Colonic mucosa (tissue), 4 donors: ENCODE results near the gene SCCPDH. TPM values are rescaled to one million over a fixed set of nuclear protein-coding genes. Genes with fewer than 3 reads are reported as not detected.

Experiments
- DNase-seq: peaks from one replicate; pipeline ENCODE4 v3.0.0-alpha.2; 2020
- H3K27ac ChIP-seq: fragments of 200-600 bp; one replicate; pipeline ENCODE4 v1.8.0; 2021
- H3K27me3 ChIP-seq: fragments of 200-600 bp; one replicate; pipeline ENCODE4 v1.8.0; 2021
- H3K36me3 ChIP-seq: fragments of 200-600 bp; one replicate; pipeline ENCODE4 v1.8.0; 2021
- H3K4me1 ChIP-seq: fragments of 200-600 bp; one replicate; pipeline ENCODE4 v1.8.0; 2021; ENCODE audit warnings: mild to moderate bottlenecking
- H3K4me3 ChIP-seq: fragments of 200-600 bp; one replicate; pipeline ENCODE4 v1.8.0; 2021
- H3K9ac ChIP-seq, 2 donors: one replicate each; pipeline ENCODE4 v1.7.0; 2013; ENCODE audit warnings: control low read depth in 2 of 2, low read depth in 2 of 2, low read length in 2 of 2
- H3K9me3 ChIP-seq: fragments of 200-600 bp; one replicate; pipeline ENCODE4 v1.8.0; 2021
- CTCF ChIP-seq: fragments of 200-600 bp; IDR thresholded peaks from one replicate; pipeline ENCODE4 v1.8.0; 2022; ENCODE audit warnings: antibody characterized with exemption, mild to moderate bottlenecking
- intact Hi-C: fragments of 100-400 bp; cut with DNase I; formaldehyde crosslinking; loops from one replicate; pipeline ENCODE4 v1.14.1; 2022
- total RNA-seq, 2 donors: library from RNA; stranded (reverse); fragmentation: NEBNext Ultra II Directional in 1 of 2; extraction: Animal tissue kit (Norgen Biotek cat#: 25700) in 1 of 2; gene quantifications; one replicate each; pipeline ENCODE4 v1.2.1, GENCODE V29; 2021
- donor health status: healthy.
- donor health status: DM: no; HTN: no; CAD: no.
- donor health status: DM: no; HTN: no; CAD: no.

Gene SCCPDH
- total RNA-seq, 2 donors from 2014 or later: 29.9 to 40.1 TPM

- H3K4me3 ChIP-seq: no peak overlapping the region
- no peaks in the 10 kb centered on the region for H3K36me3 ChIP-seq
- intact Hi-C loops: no loop called here
- DNase-seq: no peak
- H3K27me3 ChIP-seq: no peaks in the 10 kb centered on the region
- no peaks in the 10 kb centered on the region for H3K4me1 ChIP-seq
- no peaks in the 10 kb centered on the region for H3K9me3 ChIP-seq
- no peak overlapping the region for H3K9ac ChIP-seq
- no peak overlapping the region for H3K27ac ChIP-seq
- no peak for TF ChIP-seq CTCF
These were observed 43.5 kb upstream of the SCCPDH start for GRCh38 chr1:246680696-246681130.

GRCh38 chr1:246681900-246682895, 42.0 kb upstream of the SCCPDH start:
- DNase-seq: no peak
- H3K27ac ChIP-seq: no peak overlapping the region
- no peak overlapping the region for H3K4me3 ChIP-seq
- H3K36me3 ChIP-seq: no peaks in the 10 kb centered on the region
- no peak overlapping the region for H3K9ac ChIP-seq
- intact Hi-C loops: no loop called here
- no peak for TF ChIP-seq CTCF
- H3K4me1 ChIP-seq: no peaks in the 10 kb centered on the region
- H3K9me3 ChIP-seq: no peaks in the 10 kb centered on the region
- H3K27me3 ChIP-seq: no peaks in the 10 kb centered on the region

GRCh38 chr1:246683521-246683920, 40.7 kb upstream of the SCCPDH start:
- no peak for TF ChIP-seq CTCF
- intact Hi-C loops: no loop called here
- Histone ChIP-seq H3K4me3 (no peak overlapping the region), H3K27ac (no peak overlapping the region), H3K4me1 (no peaks in the 10 kb centered on the region), H3K9me3 (no peaks in the 10 kb centered on the region), H3K9ac (no peak overlapping the region), H3K36me3 (no peaks in the 10 kb centered on the region), H3K27me3 (no peaks in the 10 kb centered on the region)
- DNase-seq: no peak

GRCh38 chr1:246687002-246687401, 37.2 kb upstream of the SCCPDH start:
- Histone ChIP-seq H3K4me3 (no peak overlapping the region), H3K27ac (no peak overlapping the region), H3K9me3 (no peaks in the 10 kb centered on the region), H3K27me3 (no peaks in the 10 kb centered on the region), H3K4me1 (no peaks in the 10 kb centered on the region), H3K9ac (no peak overlapping the region), H3K36me3 (no peaks in the 10 kb centered on the region)
- TF ChIP-seq CTCF: no peak
- intact Hi-C loops: loop anchor here (5.0 kb wide), 1 partner anchor 65 kb away; no protein-coding TSS in a partner anchor
- no peak for DNase-seq

- peak overlapping the region; percentile 34 for H3K4me3 ChIP-seq
- H3K36me3 ChIP-seq: no peaks in the 10 kb centered on the region
- TF ChIP-seq CTCF: peak; percentile 79
- H3K27me3 ChIP-seq: no peaks in the 10 kb centered on the region
- peak; percentile 91 for DNase-seq
- no peaks in the 10 kb centered on the region for H3K4me1 ChIP-seq
- peak overlapping the region; percentile 38 to 50 for H3K9ac ChIP-seq
- intact Hi-C loops: loop anchor here (5.0 kb wide), 1 partner anchor 63 kb away; no protein-coding TSS in a partner anchor
- H3K9me3 ChIP-seq: no peaks in the 10 kb centered on the region
- no peak overlapping the region for H3K27ac ChIP-seq
These were observed 34.7 kb upstream of the SCCPDH start for GRCh38 chr1:246689409-246690008.
